Measurements from ENCODE around the gene KCNC3. TPM values are rescaled to one million over a fixed set of nuclear protein-coding genes. Genes with fewer than 3 reads are reported as not detected.

KCNC3 gene
- polyA plus RNA-seq, 1 donor from 2014 or later: 0.97 TPM

DNA sequence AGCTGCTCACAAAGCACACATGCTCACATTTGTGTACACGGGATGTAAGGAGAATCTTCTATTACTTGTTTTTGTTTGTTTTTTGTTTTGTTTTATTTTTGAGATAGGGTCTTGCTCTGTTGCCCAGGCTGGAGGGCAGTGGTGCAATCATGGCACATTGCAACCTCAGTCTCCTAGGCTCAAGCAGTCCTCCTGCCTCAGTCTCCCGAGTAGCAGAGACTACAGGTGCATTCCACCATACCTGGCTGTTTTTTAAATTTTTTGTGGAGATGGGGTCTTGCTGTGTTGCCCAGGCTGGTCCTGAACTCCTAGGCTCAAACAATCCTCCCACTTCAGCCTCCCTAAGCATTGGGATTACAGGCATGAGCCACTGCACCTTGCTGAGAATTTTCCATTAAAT lies 41.8 kb downstream of the KCNC3 start:
- Histone ChIP-seq H3K4me3 (ENCODE audit: low read length) (no peak overlapping the region), H3K27me3 (ENCODE audit: insufficient read depth, low read depth, low read length) (no peaks in the 10 kb centered on the region)

GRCh38 chr19:50286443-50286842 lies 42.7 kb downstream of the KCNC3 start:
- H3K27ac ChIP-seq (ENCODE audit: low read length): no peak overlapping the region
- H3K9me3 ChIP-seq (ENCODE audit: low read length): no peaks in the 10 kb centered on the region
- H3K79me2 ChIP-seq (replicated peaks; ENCODE audit: insufficient read depth, low read length): no peaks in the 10 kb centered on the region
- H3K36me3 ChIP-seq (ENCODE audit: insufficient read depth, low read length): no peaks in the 10 kb centered on the region
- H3K4me3 ChIP-seq (ENCODE audit: low read length): no peak overlapping the region
- no peaks in the 10 kb centered on the region for H4K20me1 ChIP-seq (ENCODE audit: insufficient read depth)
- no peak overlapping the region for H2AFZ ChIP-seq (ENCODE audit: low read depth, low read length)
- H3K27me3 ChIP-seq (ENCODE audit: insufficient read depth, low read depth, low read length): no peaks in the 10 kb centered on the region
- H3K9me2 ChIP-seq (ENCODE audit: insufficient read depth, low read length): no peaks in the 10 kb centered on the region
- no peak overlapping the region for H3K4me2 ChIP-seq (ENCODE audit: low read length)
- no peak for TF ChIP-seq TAF1 (IDR thresholded peaks at IDR 0.05; ENCODE audit: low read depth)
- no peak for TF ChIP-seq MXI1 (conservative IDR thresholded peaks at IDR 0.05; ENCODE audit: poor library complexity, severe bottlenecking)
- TF ChIP-seq RAD21 (conservative IDR thresholded peaks at IDR 0.05): no peak
- no peak for TF ChIP-seq POLR2AphosphoS5 (IDR thresholded peaks at IDR 0.05)
- TF ChIP-seq EZH2 (IDR thresholded peaks at IDR 0.05; ENCODE audit: borderline replicate concordance, insufficient read depth, low read length, poor library complexity, severe bottlenecking): no peak
- TF ChIP-seq SMC3 (conservative IDR thresholded peaks at IDR 0.05; ENCODE audit: poor library complexity): no peak
- TF ChIP-seq, protein P1, sequence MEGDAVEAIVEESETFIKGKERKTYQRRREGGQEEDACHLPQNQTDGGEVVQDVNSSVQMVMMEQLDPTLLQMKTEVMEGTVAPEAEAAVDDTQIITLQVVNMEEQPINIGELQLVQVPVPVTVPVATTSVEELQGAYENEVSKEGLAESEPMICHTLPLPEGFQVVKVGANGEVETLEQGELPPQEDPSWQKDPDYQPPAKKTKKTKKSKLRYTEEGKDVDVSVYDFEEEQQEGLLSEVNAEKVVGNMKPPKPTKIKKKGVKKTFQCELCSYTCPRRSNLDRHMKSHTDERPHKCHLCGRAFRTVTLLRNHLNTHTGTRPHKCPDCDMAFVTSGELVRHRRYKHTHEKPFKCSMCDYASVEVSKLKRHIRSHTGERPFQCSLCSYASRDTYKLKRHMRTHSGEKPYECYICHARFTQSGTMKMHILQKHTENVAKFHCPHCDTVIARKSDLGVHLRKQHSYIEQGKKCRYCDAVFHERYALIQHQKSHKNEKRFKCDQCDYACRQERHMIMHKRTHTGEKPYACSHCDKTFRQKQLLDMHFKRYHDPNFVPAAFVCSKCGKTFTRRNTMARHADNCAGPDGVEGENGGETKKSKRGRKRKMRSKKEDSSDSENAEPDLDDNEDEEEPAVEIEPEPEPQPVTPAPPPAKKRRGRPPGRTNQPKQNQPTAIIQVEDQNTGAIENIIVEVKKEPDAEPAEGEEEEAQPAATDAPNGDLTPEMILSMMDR (IDR thresholded peaks at IDR 0.05; ENCODE audit: poor library complexity, severe bottlenecking): no peak
- TF ChIP-seq EP300 (conservative IDR thresholded peaks at IDR 0.05; ENCODE audit: poor library complexity, severe bottlenecking): no peak
- TF ChIP-seq, protein P2, sequence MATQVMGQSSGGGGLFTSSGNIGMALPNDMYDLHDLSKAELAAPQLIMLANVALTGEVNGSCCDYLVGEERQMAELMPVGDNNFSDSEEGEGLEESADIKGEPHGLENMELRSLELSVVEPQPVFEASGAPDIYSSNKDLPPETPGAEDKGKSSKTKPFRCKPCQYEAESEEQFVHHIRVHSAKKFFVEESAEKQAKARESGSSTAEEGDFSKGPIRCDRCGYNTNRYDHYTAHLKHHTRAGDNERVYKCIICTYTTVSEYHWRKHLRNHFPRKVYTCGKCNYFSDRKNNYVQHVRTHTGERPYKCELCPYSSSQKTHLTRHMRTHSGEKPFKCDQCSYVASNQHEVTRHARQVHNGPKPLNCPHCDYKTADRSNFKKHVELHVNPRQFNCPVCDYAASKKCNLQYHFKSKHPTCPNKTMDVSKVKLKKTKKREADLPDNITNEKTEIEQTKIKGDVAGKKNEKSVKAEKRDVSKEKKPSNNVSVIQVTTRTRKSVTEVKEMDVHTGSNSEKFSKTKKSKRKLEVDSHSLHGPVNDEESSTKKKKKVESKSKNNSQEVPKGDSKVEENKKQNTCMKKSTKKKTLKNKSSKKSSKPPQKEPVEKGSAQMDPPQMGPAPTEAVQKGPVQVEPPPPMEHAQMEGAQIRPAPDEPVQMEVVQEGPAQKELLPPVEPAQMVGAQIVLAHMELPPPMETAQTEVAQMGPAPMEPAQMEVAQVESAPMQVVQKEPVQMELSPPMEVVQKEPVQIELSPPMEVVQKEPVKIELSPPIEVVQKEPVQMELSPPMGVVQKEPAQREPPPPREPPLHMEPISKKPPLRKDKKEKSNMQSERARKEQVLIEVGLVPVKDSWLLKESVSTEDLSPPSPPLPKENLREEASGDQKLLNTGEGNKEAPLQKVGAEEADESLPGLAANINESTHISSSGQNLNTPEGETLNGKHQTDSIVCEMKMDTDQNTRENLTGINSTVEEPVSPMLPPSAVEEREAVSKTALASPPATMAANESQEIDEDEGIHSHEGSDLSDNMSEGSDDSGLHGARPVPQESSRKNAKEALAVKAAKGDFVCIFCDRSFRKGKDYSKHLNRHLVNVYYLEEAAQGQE (IDR thresholded peaks at IDR 0.05; ENCODE audit: borderline replicate concordance): no peak
- no peak overlapping the region for H3K9ac ChIP-seq (ENCODE audit: low read length)
- H3F3A ChIP-seq (ENCODE audit: insufficient read depth, low read length, poor library complexity, severe bottlenecking): no peaks in the 10 kb centered on the region

More for the DNA sequence above, 41.8 kb downstream of the KCNC3 start:
- Histone ChIP-seq H3K9me3 (ENCODE audit: low read length) (no peaks in the 10 kb centered on the region), H3K9ac (ENCODE audit: low read length) (no peak overlapping the region), H3K27ac (ENCODE audit: low read length) (no peak overlapping the region), H3F3A (ENCODE audit: insufficient read depth, low read length, poor library complexity, severe bottlenecking) (no peaks in the 10 kb centered on the region), H3K9me2 (ENCODE audit: insufficient read depth, low read length) (no peaks in the 10 kb centered on the region), H3K79me2 (replicated peaks; ENCODE audit: insufficient read depth, low read length) (no peaks in the 10 kb centered on the region), H2AFZ (ENCODE audit: low read depth, low read length) (no peak overlapping the region), H3K4me2 (ENCODE audit: low read length) (no peak overlapping the region), H3K36me3 (ENCODE audit: insufficient read depth, low read length) (no peaks in the 10 kb centered on the region), H4K20me1 (ENCODE audit: insufficient read depth) (no peaks in the 10 kb centered on the region)
- no peak for TF ChIP-seq RAD21 (conservative IDR thresholded peaks at IDR 0.05)
- TF ChIP-seq MXI1 (conservative IDR thresholded peaks at IDR 0.05; ENCODE audit: poor library complexity, severe bottlenecking): no peak

GRCh38 chr19:50285833-50286232 lies 43.3 kb downstream of the KCNC3 start:
- Histone ChIP-seq H3K9me2 (ENCODE audit: insufficient read depth, low read length) (no peaks in the 10 kb centered on the region), H3K9me3 (ENCODE audit: low read length) (no peaks in the 10 kb centered on the region), H3K4me3 (ENCODE audit: low read length) (no peak overlapping the region), H3K79me2 (replicated peaks; ENCODE audit: insufficient read depth, low read length) (no peaks in the 10 kb centered on the region), H3K27me3 (ENCODE audit: insufficient read depth, low read depth, low read length) (no peaks in the 10 kb centered on the region), H3K36me3 (ENCODE audit: insufficient read depth, low read length) (no peaks in the 10 kb centered on the region), H3K4me2 (ENCODE audit: low read length) (no peak overlapping the region), H3K27ac (ENCODE audit: low read length) (no peak overlapping the region), H3K9ac (ENCODE audit: low read length) (no peak overlapping the region), H2AFZ (ENCODE audit: low read depth, low read length) (no peak overlapping the region), H3F3A (ENCODE audit: insufficient read depth, low read length, poor library complexity, severe bottlenecking) (no peaks in the 10 kb centered on the region), H4K20me1 (ENCODE audit: insufficient read depth) (no peaks in the 10 kb centered on the region)
- TF ChIP-seq, protein P1 (IDR thresholded peaks at IDR 0.05; ENCODE audit: poor library complexity, severe bottlenecking): no peak
- no peak for TF ChIP-seq EZH2 (IDR thresholded peaks at IDR 0.05; ENCODE audit: borderline replicate concordance, insufficient read depth, low read length, poor library complexity, severe bottlenecking)
- TF ChIP-seq SMC3 (conservative IDR thresholded peaks at IDR 0.05; ENCODE audit: poor library complexity): no peak
- TF ChIP-seq, protein P2 (IDR thresholded peaks at IDR 0.05; ENCODE audit: borderline replicate concordance): no peak
- no peak for TF ChIP-seq RAD21 (conservative IDR thresholded peaks at IDR 0.05)
- TF ChIP-seq EP300 (conservative IDR thresholded peaks at IDR 0.05; ENCODE audit: poor library complexity, severe bottlenecking): no peak
- TF ChIP-seq MXI1 (conservative IDR thresholded peaks at IDR 0.05; ENCODE audit: poor library complexity, severe bottlenecking): no peak
- TF ChIP-seq POLR2AphosphoS5 (IDR thresholded peaks at IDR 0.05): no peak
- TF ChIP-seq TAF1 (IDR thresholded peaks at IDR 0.05; ENCODE audit: low read depth): no peak
